K562 (cell line): ENCODE data around the gene ZNF862. TPM values are rescaled to one million over a fixed set of nuclear protein-coding genes. Genes with fewer than 3 reads are reported as not detected.

Experiments
- BRCA1 ChIP-seq, 2 experiments: fragments of 450-650 bp in 1 of 2; sonication (generic) in 1 of 2; formaldehyde crosslinking in 1 of 2; IDR thresholded peaks; 2 replicates each; pipeline versions ENCODE4 v1.5.0 to v1.6.1; 2017 to 2020; ENCODE audit warnings: mild to moderate bottlenecking in 1 of 2, missing genetic modification reagents in 1 of 2
- CBFA2T2 ChIP-seq: fragments of 450-650 bp; conservative IDR thresholded peaks from 2 replicates; pipeline ENCODE4 v1.6.1; 2017; ENCODE audit warnings: mild to moderate bottlenecking
- CTBP1 ChIP-seq: fragments of 450-650 bp; IDR thresholded peaks from 2 replicates; pipeline ENCODE4 v1.6.1; 2016; ENCODE audit warnings: borderline replicate concordance
- ERF ChIP-seq: fragments of 450-650 bp; formaldehyde crosslinking; IDR thresholded peaks from 2 replicates; pipeline ENCODE4 v1.4.0; 2020; ENCODE audit warnings: mild to moderate bottlenecking, mixed read lengths
- FOXK2 ChIP-seq, 2 experiments: fragments of 450-650 bp; IDR thresholded peaks in 1 of 2; conservative IDR thresholded peaks in 1 of 2; 2 replicates each; pipeline ENCODE4 v1.6.1; 2016; ENCODE audit warnings: low read depth in 2 of 2, mild to moderate bottlenecking in 1 of 2
- FOXP4 ChIP-seq: sonication (generic); formaldehyde crosslinking; IDR thresholded peaks from 2 replicates; pipeline ENCODE4 v1.8.0; 2022; ENCODE audit warnings: mild to moderate bottlenecking, missing genetic modification reagents, borderline replicate concordance
- GABPB1 ChIP-seq: sonication (generic); formaldehyde crosslinking; IDR thresholded peaks from 2 replicates; pipeline ENCODE4 v1.8.0; 2022; ENCODE audit warnings: mild to moderate bottlenecking, missing genetic modification reagents
- KLF16 ChIP-seq: IDR thresholded peaks from 2 replicates; pipeline ENCODE4 v1.6.1; 2016; ENCODE audit warnings: antibody characterized with exemption
- MTF1 ChIP-seq: fragments of 250-450 bp; sonication (Bioruptor Pico); IDR thresholded peaks from 2 replicates; pipeline ENCODE4 v1.9.0; 2021; ENCODE audit warnings: moderate library complexity, mild to moderate bottlenecking, inconsistent platforms, borderline replicate concordance
- NCOR1 ChIP-seq: fragments of 450-650 bp; IDR thresholded peaks from 2 replicates; pipeline ENCODE4 v1.6.1; 2016; ENCODE audit warnings: mild to moderate bottlenecking, moderate library complexity
- SIN3B ChIP-seq: fragments of 450-650 bp; IDR thresholded peaks from 2 replicates; pipeline ENCODE4 v1.6.1; 2017; ENCODE audit warnings: low read depth, mild to moderate bottlenecking, moderate library complexity
- SMAD3 ChIP-seq: fragments of 450-650 bp; formaldehyde crosslinking; conservative IDR thresholded peaks from 2 replicates; pipeline ENCODE4 v1.4.0; 2020; ENCODE audit warnings: mild to moderate bottlenecking
- SMAD4 ChIP-seq: fragments of 250-450 bp; sonication (Bioruptor Pico); conservative IDR thresholded peaks from 2 replicates; pipeline ENCODE4 v1.8.0; 2021; ENCODE audit warnings: inconsistent platforms, mild to moderate bottlenecking, moderate library complexity
- SMC3 ChIP-seq: conservative IDR thresholded peaks from 2 replicates; pipeline ENCODE4 v1.6.1; 2011; ENCODE audit warnings: low read depth, low read length, improper control_type of control experiment; ENCODE audit not compliant: insufficient read depth
- XRCC5 ChIP-seq: fragments of 200-400 bp; formaldehyde crosslinking; IDR thresholded peaks from 2 replicates; pipeline ENCODE4 v1.6.1; 2017; ENCODE audit warnings: low read depth, mild to moderate bottlenecking, low read length
- ZNF175 ChIP-seq: fragments of 200-800 bp; sonication (Bioruptor generic); IDR thresholded peaks from 2 replicates; pipeline ENCODE4 v1.6.1; 2016; ENCODE audit warnings: low read depth, mild to moderate bottlenecking, missing genetic modification characterization, missing compliant biosample characterization
- ZNF224 ChIP-seq: sonication (generic); formaldehyde crosslinking; IDR thresholded peaks from 2 replicates; pipeline ENCODE4 v1.8.0; 2022; ENCODE audit warnings: mild to moderate bottlenecking, missing genetic modification reagents
- ZNF232 ChIP-seq: sonication (generic); formaldehyde crosslinking; IDR thresholded peaks from 2 replicates; pipeline ENCODE4 v1.8.0; 2022; ENCODE audit warnings: mild to moderate bottlenecking, missing genetic modification reagents
- ZNF253 ChIP-seq: fragments of 250-450 bp; sonication (Bioruptor Pico); conservative IDR thresholded peaks from 2 replicates; pipeline ENCODE4 v1.6.1; 2021; ENCODE audit warnings: mild to moderate bottlenecking
- ZNF282 ChIP-seq: sonication (generic); formaldehyde crosslinking; IDR thresholded peaks from 2 replicates; pipeline ENCODE4 v1.8.1; 2023; ENCODE audit warnings: missing genetic modification reagents
- polyA plus RNA-seq, 8 experiments: library from polyadenylated mRNA; depleted of rRNA in 4 of 8; stranded (reverse) in 5 of 8; unstranded in 3 of 8; fragments of >200 nt; fragmentation: Nextera tagmentation in 2 of 8; fragmentation: Illumina TruSeq in 1 of 8; extraction: Ambion mirVana in 2 of 8; extraction: Trizol in 1 of 8; gene quantifications; 2 replicates each; pipeline versions ENCODE4 v1.2.1 to v1.2.3, GENCODE V29; 2011 to 2014; ENCODE audit warnings: inconsistent platforms in 1 of 8, missing spikeins in 1 of 8
- total RNA-seq, 7 experiments: library from RNA; depleted of rRNA in 6 of 7; stranded (reverse); fragments of >200 nt in 6 of 7; fragmentation: Illumina TruSeq in 2 of 7; extraction: Trizol in 2 of 7; gene quantifications; 2 replicates each; pipeline versions ENCODE4 v1.2.1 to v1.2.3, GENCODE V29; 2011 to 2021; ENCODE audit warnings: low replicate concordance in 1 of 7
- TF ChIP-seq, protein P1 (sequence below): IDR thresholded peaks from 3 replicates; pipeline ENCODE4 v1.6.1; 2011; ENCODE audit warnings: borderline replicate concordance, mild to moderate bottlenecking, moderate library complexity; ENCODE audit not compliant: insufficient read length; ENCODE audit errors: extremely low read depth
- TF ChIP-seq, protein P2 (sequence below): fragments of 450-650 bp; IDR thresholded peaks from 2 replicates; pipeline ENCODE4 v1.6.1; 2016; ENCODE audit warnings: low read depth, mild to moderate bottlenecking, moderate library complexity

Gene ZNF862
- total and polyA plus RNA-seq, 9 of the 15 experiments (the other 6 are each of a cell fraction or from before 2014, with no cell fraction given) = 1.1 to 3.9 (median 2.6) TPM

GRCh38 chr7:149860821-149861727, 22.9 kb downstream of the ZNF862 start (continued):
- TF ChIP-seq CTBP1 (peak; percentile 38; the same call in 1 of the 2 replicates), FOXP4 (CRISPR knock-in tag) (0 out of 2 replicates have a peak, but pooled peaks have one; percentile 38), SMC3 (peak; percentile 80), SMAD3 (no peak), GABPB1 (peak; percentile 5; the same call in 1 of the 2 replicates), BRCA1 (IDR thresholded peaks at IDR 0.05) (no peak), BRCA1 (CRISPR knock-in tag; IDR thresholded peaks at IDR 0.05) (no peak), ERF (CRISPR knock-in tag) (peak; percentile 78; the same call in 1 of the 2 replicates), XRCC5 (0 out of 2 replicates have a peak, but pooled peaks have one; percentile 33), CBFA2T2 (no peak), ZNF282 (no peak; the same call in 1 of the 2 replicates), FOXK2 (conservative IDR thresholded peaks at IDR 0.05 in 1 of 2, IDR thresholded peaks at IDR 0.05 in 1 of 2; ENCODE audit: low read depth in 2 of 2) (no peak), ZNF224 (CRISPR knock-in tag) (no peak), NCOR1 (no peak), SMAD4 (0 out of 2 replicates have a peak, but pooled peaks have one; percentile 22), ZNF175 (CRISPR knock-in tag) (no peak), KLF16 (peak; percentile 70), ZNF253 (CRISPR knock-in tag) (no peak), ZNF232 (CRISPR knock-in tag) (0 out of 2 replicates have a peak, but pooled peaks have one; percentile 27), SIN3B (no peak), MTF1 (CRISPR knock-in tag) (no peak)
- TF ChIP-seq, protein P1, sequence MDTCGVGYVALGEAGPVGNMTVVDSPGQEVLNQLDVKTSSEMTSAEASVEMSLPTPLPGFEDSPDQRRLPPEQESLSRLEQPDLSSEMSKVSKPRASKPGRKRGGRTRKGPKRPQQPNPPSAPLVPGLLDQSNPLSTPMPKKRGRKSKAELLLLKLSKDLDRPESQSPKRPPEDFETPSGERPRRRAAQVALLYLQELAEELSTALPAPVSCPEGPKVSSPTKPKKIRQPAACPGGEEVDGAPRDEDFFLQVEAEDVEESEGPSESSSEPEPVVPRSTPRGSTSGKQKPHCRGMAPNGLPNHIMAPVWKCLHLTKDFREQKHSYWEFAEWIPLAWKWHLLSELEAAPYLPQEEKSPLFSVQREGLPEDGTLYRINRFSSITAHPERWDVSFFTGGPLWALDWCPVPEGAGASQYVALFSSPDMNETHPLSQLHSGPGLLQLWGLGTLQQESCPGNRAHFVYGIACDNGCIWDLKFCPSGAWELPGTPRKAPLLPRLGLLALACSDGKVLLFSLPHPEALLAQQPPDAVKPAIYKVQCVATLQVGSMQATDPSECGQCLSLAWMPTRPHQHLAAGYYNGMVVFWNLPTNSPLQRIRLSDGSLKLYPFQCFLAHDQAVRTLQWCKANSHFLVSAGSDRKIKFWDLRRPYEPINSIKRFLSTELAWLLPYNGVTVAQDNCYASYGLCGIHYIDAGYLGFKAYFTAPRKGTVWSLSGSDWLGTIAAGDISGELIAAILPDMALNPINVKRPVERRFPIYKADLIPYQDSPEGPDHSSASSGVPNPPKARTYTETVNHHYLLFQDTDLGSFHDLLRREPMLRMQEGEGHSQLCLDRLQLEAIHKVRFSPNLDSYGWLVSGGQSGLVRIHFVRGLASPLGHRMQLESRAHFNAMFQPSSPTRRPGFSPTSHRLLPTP = no peak
- TF ChIP-seq, protein P2, sequence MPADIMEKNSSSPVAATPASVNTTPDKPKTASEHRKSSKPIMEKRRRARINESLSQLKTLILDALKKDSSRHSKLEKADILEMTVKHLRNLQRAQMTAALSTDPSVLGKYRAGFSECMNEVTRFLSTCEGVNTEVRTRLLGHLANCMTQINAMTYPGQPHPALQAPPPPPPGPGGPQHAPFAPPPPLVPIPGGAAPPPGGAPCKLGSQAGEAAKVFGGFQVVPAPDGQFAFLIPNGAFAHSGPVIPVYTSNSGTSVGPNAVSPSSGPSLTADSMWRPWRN = no peak
